Measurements from ENCODE around the gene TDRKH. TPM values are rescaled to one million over a fixed set of nuclear protein-coding genes. Genes with fewer than 3 reads are reported as not detected.

The TDRKH gene
- total and polyA plus RNA-seq, 2 experiments from 2014 or later, result 10.2 to 25.6 TPM

GRCh38 chr1:151806170-151806569 lies 15.9 kb upstream of the TDRKH start (continued):
- no peak for TF ChIP-seq CTCF (conservative IDR thresholded peaks at IDR 0.05; ENCODE audit: low read depth in 2 of 2)
- no peak for TF ChIP-seq ZNF462 (CRISPR knock-in tag; IDR thresholded peaks at IDR 0.05)
- TF ChIP-seq EZH2phosphoT487 (IDR thresholded peaks at IDR 0.05; ENCODE audit: unreplicated experiment), result no peak
- TF ChIP-seq ZNF114 (CRISPR knock-in tag; IDR thresholded peaks at IDR 0.05), result no peak

DNA sequence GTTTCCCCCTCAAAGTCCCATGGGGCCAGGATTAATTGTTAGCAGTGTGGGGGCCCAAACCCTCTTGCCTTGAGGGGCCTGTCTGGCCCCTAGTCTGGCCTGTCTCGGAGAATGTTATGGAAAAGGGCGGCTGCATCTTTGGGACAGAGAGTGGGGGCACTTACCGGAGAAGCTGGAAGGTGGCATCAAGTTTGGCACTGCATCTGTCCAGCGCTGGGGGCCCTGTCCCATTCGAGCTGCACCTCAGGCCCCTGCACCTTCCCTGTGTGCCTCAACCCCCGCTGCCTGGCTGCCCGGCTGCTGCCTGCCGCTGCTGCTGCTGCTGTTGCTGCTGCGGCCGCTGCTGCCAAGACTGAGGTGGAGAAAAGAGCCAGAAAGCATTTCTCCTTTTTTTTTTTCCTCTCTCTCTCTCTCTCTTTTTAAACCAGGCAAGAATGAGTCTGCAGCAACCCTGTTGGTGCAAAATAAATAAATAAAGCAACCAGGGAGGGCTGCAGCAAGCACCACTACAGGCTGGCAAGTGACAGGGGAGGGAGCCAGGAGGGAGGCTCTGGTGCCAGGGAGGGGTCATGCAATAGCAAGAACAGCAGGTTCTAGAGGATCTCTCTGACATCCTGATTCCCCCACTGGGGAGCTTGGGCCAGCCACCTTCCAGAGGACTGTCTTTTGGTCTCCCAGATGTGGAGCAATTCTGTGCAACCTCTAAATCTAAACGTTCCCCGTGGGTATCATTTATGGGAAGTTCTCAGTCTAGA lies 14.9 kb upstream of the TDRKH start, which contains the start of gene LINGO4:
Gene LINGO4 (minus strand): TSS at position 354 of the 755 bp plus-strand sequence. CDS start 2,715 bp downstream, outside the sequence.
- ATAC-seq (no peak), DNase-seq (ENCODE audit: low spot score) (no peak)
- Histone ChIP-seq H3K4me1 (ENCODE audit: insufficient read depth) (peaks cover 6% of the 10 kb centered on the region), H3K4me3 (no peak within 1 kb of the TSS), H2AFZ (no peak within 1 kb of the TSS), H3K27ac (ENCODE audit: low read depth) (no peak within 1 kb of the TSS), H3K27me3 (ENCODE audit: insufficient read depth) (no peaks in the 10 kb centered on the region), H3K9me2 (ENCODE audit: insufficient read depth) (no peaks in the 10 kb centered on the region), H3F3A (replicated peaks; ENCODE audit: low read depth) (no peaks in the 10 kb centered on the region), H3K79me2 (replicated peaks; ENCODE audit: insufficient read depth) (no peaks in the 10 kb centered on the region), H3K4me2 (no peak within 1 kb of the TSS), H4K20me1 (replicated peaks; ENCODE audit: insufficient read depth) (no peaks in the 10 kb centered on the region), H3K36me3 (ENCODE audit: insufficient read depth) (no peaks in the 10 kb centered on the region)
- Mint-ChIP-seq H3K36me3 (ENCODE audit: low read depth) (no peaks in the 10 kb centered on the region), H3K9me3 (no peaks in the 10 kb centered on the region), H3K4me1 (peaks cover 15% of the 10 kb centered on the region), H3K4me3 (no peak within 1 kb of the TSS), H3K27me3 (ENCODE audit: insufficient read depth, low read depth, poor library complexity) (peaks cover 3% of the 10 kb centered on the region), H3K27ac (no peak within 1 kb of the TSS)
- TF ChIP-seq STAT1 (IDR thresholded peaks at IDR 0.05; ENCODE audit: unreplicated experiment) (no peak), JUNB (IDR thresholded peaks at IDR 0.05; ENCODE audit: unreplicated experiment) (no peak), ZNF462 (CRISPR knock-in tag; IDR thresholded peaks at IDR 0.05) (no peak), EZH2phosphoT487 (IDR thresholded peaks at IDR 0.05; ENCODE audit: unreplicated experiment) (no peak), ZNF331 (CRISPR knock-in tag; IDR thresholded peaks at IDR 0.05; ENCODE audit: low read depth) (no peak)

Data from GM23338 (cell line).